ENCODE data around the gene GCM1. TPM values are rescaled to one million over a fixed set of nuclear protein-coding genes. Genes with fewer than 3 reads are reported as not detected.

GCM1 gene
- total and polyA plus RNA-seq, 9 of the 15 experiments (the other 6 are each of a cell fraction or from before 2014, with no cell fraction given) = not detected

DNA sequence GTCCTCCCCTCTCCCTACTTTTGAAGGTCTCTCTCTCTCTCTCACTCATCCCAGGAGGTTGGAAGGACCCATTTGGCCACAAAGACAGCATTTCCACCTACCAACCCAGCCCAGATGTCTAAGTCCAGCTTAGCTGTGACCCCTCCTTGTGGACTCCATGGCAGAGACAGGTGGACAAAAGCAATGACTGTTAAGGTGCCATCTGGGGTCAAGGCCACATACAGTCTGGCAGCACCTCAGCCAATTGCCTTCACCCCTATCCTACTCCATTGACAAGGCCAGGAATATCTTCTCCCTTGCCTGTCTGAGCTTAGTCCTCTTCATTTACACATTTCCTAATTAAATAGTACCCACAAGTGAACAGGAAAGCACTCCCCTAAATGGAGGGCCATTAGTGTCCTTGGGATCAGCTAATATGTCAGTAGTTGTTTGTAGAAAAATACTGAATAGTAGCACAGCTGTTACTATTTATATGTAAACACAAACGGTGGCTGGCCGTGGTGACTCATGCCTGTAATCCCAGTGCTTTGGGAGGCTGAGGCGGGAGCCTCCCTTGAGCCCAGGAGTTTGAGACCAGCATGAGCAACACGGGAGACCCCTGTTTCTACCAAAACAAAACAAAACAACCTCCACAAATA lies 28.8 kb downstream of the GCM1 start:
- no peaks in the 10 kb centered on the region for H3K9me1 ChIP-seq (ENCODE audit: control insufficient read depth, insufficient read depth, low read length)
- ChIA-PET CTCF (ENCODE audit: low intra/inter-chr PET ratio) (no interaction called here), POLR2A (interaction anchor here (0.7 kb wide), 1 partner anchor 347 kb away, joined by 3 read pairs; no protein-coding TSS in a partner anchor)
- no peak for DNase-seq (ENCODE audit: extremely low read depth in 1 of 4, low spot score in 3 of 4)
- no peaks in the 10 kb centered on the region for H4K20me1 ChIP-seq (replicated peaks; ENCODE audit: control insufficient read depth, insufficient read depth, low read length)
- ATAC-seq = no peak
- no peak for TF ChIP-seq ZNF253 (CRISPR knock-in tag; conservative IDR thresholded peaks at IDR 0.05)
- TF ChIP-seq ZNF174 (CRISPR knock-in tag; IDR thresholded peaks at IDR 0.05) = no peak
- TF ChIP-seq, protein P1, sequence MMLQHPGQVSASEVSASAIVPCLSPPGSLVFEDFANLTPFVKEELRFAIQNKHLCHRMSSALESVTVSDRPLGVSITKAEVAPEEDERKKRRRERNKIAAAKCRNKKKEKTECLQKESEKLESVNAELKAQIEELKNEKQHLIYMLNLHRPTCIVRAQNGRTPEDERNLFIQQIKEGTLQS (IDR thresholded peaks at IDR 0.05) = peak; percentile 57
- TF ChIP-seq, protein P1 (CRISPR knock-in tag; conservative IDR thresholded peaks at IDR 0.05) = no peak
- TF ChIP-seq JUND (IDR thresholded peaks at IDR 0.05; ENCODE audit: borderline replicate concordance, low read depth, low read length) = no peak
- TF ChIP-seq JUND (tag; IDR thresholded peaks at IDR 0.05; ENCODE audit: borderline replicate concordance, low read depth, low read length) = peak; percentile 34; the same call in 1 of the 3 replicates
- TF ChIP-seq FOSL1 (tag; conservative IDR thresholded peaks at IDR 0.05) = peak; percentile 71
- TF ChIP-seq DPF2 (IDR thresholded peaks at IDR 0.05) = no peak
- no TSS peak for BruUV-seq (replicated peaks)
- no peak for FAIRE-seq
- H3K9me3 ChIP-seq (replicated peaks; ENCODE audit: control insufficient read depth, insufficient read depth, low read depth, low read length) = no peaks in the 10 kb centered on the region
- H3K27ac ChIP-seq (ENCODE audit: extremely low read depth, low read depth, low read length) = no peak overlapping the region
- no peak overlapping the region for H3K9ac ChIP-seq (ENCODE audit: insufficient read depth in 1 of 2, low read depth in 2 of 2, low read length in 2 of 2)
- intact Hi-C loops (cut with micrococcal nuclease) (no loop called here), in situ Hi-C loops (cut with MboI) (no loop called here)
- H3K27me3 ChIP-seq (ENCODE audit: control insufficient read depth in 2 of 2, insufficient read depth in 2 of 2, low read length in 2 of 2) = peaks cover 3 to 15% of the 10 kb centered on the region in 2 experiments; a peak in 3 of 5 replicates
- H2AFZ ChIP-seq (ENCODE audit: low read depth, low read length) = no peak overlapping the region
- no peaks in the 10 kb centered on the region for H3K4me1 ChIP-seq (replicated peaks in 1 of 2; ENCODE audit: control insufficient read depth in 2 of 2, insufficient read depth in 2 of 2, low read length in 2 of 2)
- H3K4me2 ChIP-seq (ENCODE audit: insufficient read depth, low read length) = no peak overlapping the region
- 0% methylated on average over 4 of the region's 4 CpGs for WGBS (ENCODE audit: insufficient coverage, low coverage, missing lambda C conversion rate)
- no peaks in the 10 kb centered on the region for H3K79me2 ChIP-seq (ENCODE audit: control insufficient read depth, insufficient read depth, low read length)
- H3K4me3 ChIP-seq = no peak overlapping the region
- H3K36me3 ChIP-seq (ENCODE audit: control insufficient read depth, insufficient read depth, low read length) = no peaks in the 10 kb centered on the region
